Trophoblast cell (in vitro differentiated cells and primary cell): ENCODE data around the gene SMPD3.

ENCODE experiments used
- DNase-seq, 2 donors: peaks; one replicate each; pipeline ENCODE4 v3.0.0-alpha.2; 2016
- H2AFZ ChIP-seq: 2 replicates; pipeline ENCODE4 v1.6.1; 2013; ENCODE audit warnings: low read length, moderate library complexity, mild to moderate bottlenecking; ENCODE audit not compliant: insufficient read depth, poor library complexity
- H2AK5ac ChIP-seq: 2 replicates; pipeline ENCODE4 v1.6.1; 2013; ENCODE audit warnings: mild to moderate bottlenecking, low read length
- H2BK120ac ChIP-seq: 2 replicates; pipeline ENCODE4 v1.6.1; 2013; ENCODE audit warnings: low read length, mild to moderate bottlenecking, moderate library complexity; ENCODE audit not compliant: insufficient read depth, poor library complexity
- H2BK12ac ChIP-seq: 2 replicates; pipeline ENCODE4 v1.6.1; 2013; ENCODE audit warnings: mild to moderate bottlenecking, low read length, moderate library complexity
- H2BK5ac ChIP-seq: 2 replicates; pipeline ENCODE4 v1.6.1; 2013; ENCODE audit warnings: low read length, low read depth, moderate library complexity, mild to moderate bottlenecking; ENCODE audit not compliant: poor library complexity
- H3K14ac ChIP-seq: 2 replicates; pipeline ENCODE4 v1.6.1; 2013; ENCODE audit warnings: mild to moderate bottlenecking, low read length
- H3K18ac ChIP-seq: 2 replicates; pipeline ENCODE4 v1.6.1; 2013; ENCODE audit warnings: mild to moderate bottlenecking, low read length
- H3K23ac ChIP-seq: 2 replicates; pipeline ENCODE4 v1.6.1; 2013; ENCODE audit warnings: low read length
- H3K27ac ChIP-seq: 2 replicates; pipeline ENCODE4 v1.5.1; 2013; ENCODE audit warnings: low read depth, mild to moderate bottlenecking, inconsistent platforms, low read length, moderate library complexity
- H3K27me3 ChIP-seq: 2 replicates; pipeline ENCODE4 v1.6.1; 2013; ENCODE audit warnings: inconsistent platforms, mild to moderate bottlenecking, low read length, moderate library complexity; ENCODE audit not compliant: insufficient read depth
- H3K36me3 ChIP-seq, 2 experiments: 1 replicate in 1 of 2; 2 replicates in 1 of 2; pipeline ENCODE4 v1.6.1; 2013; ENCODE audit warnings: low read length in 2 of 2, mild to moderate bottlenecking in 2 of 2, moderate library complexity in 1 of 2; ENCODE audit not compliant: insufficient read depth in 2 of 2, control insufficient read depth in 1 of 2
- H3K4ac ChIP-seq: 2 replicates; pipeline ENCODE4 v1.6.1; 2013; ENCODE audit warnings: low read depth, mild to moderate bottlenecking, low read length, moderate library complexity
- H3K4me1 ChIP-seq, 2 experiments: 1 replicate in 1 of 2; 2 replicates in 1 of 2; pipeline ENCODE4 v1.6.1; 2013; ENCODE audit warnings: low read length in 2 of 2, mild to moderate bottlenecking in 2 of 2, moderate library complexity in 1 of 2; ENCODE audit not compliant: insufficient read depth in 2 of 2, control insufficient read depth in 1 of 2
- H3K4me2 ChIP-seq: 2 replicates; pipeline ENCODE4 v1.6.1; 2013; ENCODE audit warnings: inconsistent platforms, mild to moderate bottlenecking, low read length, moderate library complexity
- H3K4me3 ChIP-seq: 2 replicates; pipeline ENCODE4 v1.5.1; 2013; ENCODE audit warnings: mild to moderate bottlenecking, low read depth, low read length, inconsistent platforms
- H3K79me1 ChIP-seq: one replicate; pipeline ENCODE4 v1.6.1; 2013; ENCODE audit warnings: low read length
- H3K79me2 ChIP-seq: 2 replicates; pipeline ENCODE4 v1.6.1; 2013; ENCODE audit warnings: low read length, mild to moderate bottlenecking; ENCODE audit not compliant: control insufficient read depth, insufficient read depth, poor library complexity
- H3K9ac ChIP-seq: 2 replicates; pipeline ENCODE4 v1.6.1; 2013; ENCODE audit warnings: mild to moderate bottlenecking, low read length
- H3K9me3 ChIP-seq: 2 replicates; pipeline ENCODE4 v1.6.1; 2013; ENCODE audit warnings: low read depth, mild to moderate bottlenecking, control low read depth, inconsistent platforms, low read length; ENCODE audit not compliant: insufficient read depth
- H4K12ac ChIP-seq: 2 replicates; pipeline ENCODE4 v1.6.1; 2013; ENCODE audit warnings: low read depth, mild to moderate bottlenecking, low read length, moderate library complexity
- H4K8ac ChIP-seq: 2 replicates; pipeline ENCODE4 v1.6.1; 2013; ENCODE audit warnings: low read depth, mild to moderate bottlenecking, low read length, moderate library complexity
- H4K91ac ChIP-seq: one replicate; pipeline ENCODE4 v1.6.1; 2013; ENCODE audit warnings: low read depth, mild to moderate bottlenecking, low read length, moderate library complexity
- WGBS: extraction: QIAGEN DNeasy Blood & Tissue Kit; methylation state at CpG from one replicate; pipeline ENCODE4 v1.1.7; 2013; ENCODE audit warnings: missing lambda C conversion rate; ENCODE audit not compliant: insufficient read length, insufficient coverage; ENCODE audit errors: extremely low coverage; 5-methylcytosine and 5-hydroxymethylcytosine counted together

The SMPD3 gene

DNA sequence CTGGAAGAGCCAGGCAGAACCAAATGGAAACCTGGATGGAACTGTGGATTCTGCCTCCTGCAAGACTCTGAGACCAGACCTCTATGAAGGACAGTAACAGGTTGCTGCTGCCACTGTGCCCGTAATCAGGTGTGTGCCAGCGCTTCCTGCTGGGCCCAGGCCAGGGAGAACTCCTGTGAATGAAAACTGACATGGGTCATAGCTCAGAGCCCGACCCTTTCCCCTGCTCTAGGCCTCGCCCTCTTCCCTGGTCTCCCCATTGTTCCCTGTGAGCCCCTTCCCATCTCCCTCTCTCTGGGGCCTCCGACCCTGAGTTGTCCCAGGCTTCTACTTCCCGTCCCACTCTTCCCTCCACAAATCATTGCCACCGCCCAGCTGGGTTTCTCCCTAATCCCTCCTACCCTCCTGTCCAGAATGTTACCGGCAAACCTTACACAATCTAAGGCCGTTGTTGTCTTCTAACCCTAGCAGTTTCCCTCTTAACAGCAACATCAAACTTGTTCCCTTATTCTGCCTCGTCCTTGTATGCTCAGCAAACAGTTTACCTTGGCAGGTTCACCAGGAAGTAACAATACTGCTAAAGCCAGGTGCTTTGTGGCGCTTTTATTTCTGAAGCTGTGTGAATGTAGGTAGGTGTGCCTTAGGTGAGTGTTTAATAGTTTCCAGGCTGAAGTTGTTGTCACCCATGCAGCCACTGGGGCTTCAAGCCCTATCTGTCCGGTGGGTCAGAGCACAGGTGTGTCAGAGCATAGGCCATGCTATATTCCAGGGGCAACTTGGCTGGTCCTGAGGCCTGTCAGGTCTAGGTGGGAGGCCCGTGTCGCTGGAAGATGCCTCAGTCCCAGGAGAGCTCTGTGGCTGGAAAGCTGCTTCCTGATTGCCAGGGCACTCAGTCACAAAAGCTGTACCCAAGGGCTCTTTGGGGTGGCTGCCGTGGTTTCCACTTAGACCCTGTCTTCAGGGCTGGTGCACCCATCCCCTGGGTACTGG lies 32.0 kb downstream of the SMPD3 start:
- H3K79me1 ChIP-seq: no peaks in the 10 kb centered on the region
- no peak overlapping the region for H2BK5ac ChIP-seq
- H3K23ac ChIP-seq: no peak overlapping the region
- no peak overlapping the region for H2BK12ac ChIP-seq
- no peak overlapping the region for H3K18ac ChIP-seq
- peaks cover 5% of the 10 kb centered on the region for H3K9me3 ChIP-seq
- no peak overlapping the region for H3K4me2 ChIP-seq
- H3K27me3 ChIP-seq: no peaks in the 10 kb centered on the region
- no peaks in the 10 kb centered on the region for H3K36me3 ChIP-seq
- no peak overlapping the region for H3K4ac ChIP-seq
- no peak overlapping the region for H2AK5ac ChIP-seq
- H2BK120ac ChIP-seq: no peak overlapping the region
- no peak overlapping the region for H2AFZ ChIP-seq
- no peak overlapping the region for H3K14ac ChIP-seq
- H3K9ac ChIP-seq: no peak overlapping the region
- no peaks in the 10 kb centered on the region for H3K79me2 ChIP-seq
- no CpG with 5 or more reads among the region's 15 CpGs for WGBS
- no peak overlapping the region for H4K8ac ChIP-seq
- H4K12ac ChIP-seq: no peak overlapping the region
- H4K91ac ChIP-seq: no peak overlapping the region
- DNase-seq: no peak
- no peak overlapping the region for H3K27ac ChIP-seq
- H3K4me3 ChIP-seq: no peak overlapping the region
- H3K4me1 ChIP-seq: no peaks in the 10 kb centered on the region

DNA sequence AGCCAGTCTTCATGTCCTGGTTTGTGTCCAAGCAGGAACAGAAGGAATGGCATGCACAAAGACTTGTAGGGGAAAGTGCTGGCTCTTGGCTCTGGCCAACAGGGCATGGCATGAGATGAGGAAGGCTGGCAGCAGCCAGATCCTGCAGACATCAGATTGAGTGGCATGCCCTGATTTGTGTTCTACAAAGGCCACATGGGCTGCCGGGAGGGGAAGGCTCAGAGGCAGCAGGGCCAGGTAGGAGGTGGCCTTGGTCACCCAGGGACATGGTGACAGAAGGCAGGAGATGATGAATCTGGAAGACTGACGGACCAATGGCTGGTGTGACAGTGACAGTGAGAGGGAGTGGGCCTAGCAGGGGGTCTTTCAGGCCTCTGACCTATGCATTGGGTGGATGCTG lies 33.7 kb downstream of the SMPD3 start:
- no peak overlapping the region for H4K8ac ChIP-seq
- peaks cover 0 to 2% of the 10 kb centered on the region in 2 experiments for H3K4me1 ChIP-seq
- H3K79me1 ChIP-seq: no peaks in the 10 kb centered on the region
- no peak overlapping the region for H3K4me2 ChIP-seq
- no peak overlapping the region for H2BK120ac ChIP-seq
- no CpG with 5 or more reads among the region's 2 CpGs for WGBS
- no peak overlapping the region for H3K23ac ChIP-seq
- H3K9ac ChIP-seq: no peak overlapping the region
- H3K14ac ChIP-seq: no peak overlapping the region
- H3K9me3 ChIP-seq: peaks cover 2% of the 10 kb centered on the region
- no peaks in the 10 kb centered on the region for H3K79me2 ChIP-seq
- H2BK12ac ChIP-seq: no peak overlapping the region
- no peak overlapping the region for H3K27ac ChIP-seq
- H4K91ac ChIP-seq: no peak overlapping the region
- no peak overlapping the region for H3K4ac ChIP-seq
- H4K12ac ChIP-seq: no peak overlapping the region
- H3K18ac ChIP-seq: no peak overlapping the region
- no peak for DNase-seq
- H3K4me3 ChIP-seq: no peak overlapping the region
- no peaks in the 10 kb centered on the region for H3K36me3 ChIP-seq
- H2BK5ac ChIP-seq: no peak overlapping the region
- H2AK5ac ChIP-seq: no peak overlapping the region
- no peaks in the 10 kb centered on the region for H3K27me3 ChIP-seq
- H2AFZ ChIP-seq: no peak overlapping the region

DNA sequence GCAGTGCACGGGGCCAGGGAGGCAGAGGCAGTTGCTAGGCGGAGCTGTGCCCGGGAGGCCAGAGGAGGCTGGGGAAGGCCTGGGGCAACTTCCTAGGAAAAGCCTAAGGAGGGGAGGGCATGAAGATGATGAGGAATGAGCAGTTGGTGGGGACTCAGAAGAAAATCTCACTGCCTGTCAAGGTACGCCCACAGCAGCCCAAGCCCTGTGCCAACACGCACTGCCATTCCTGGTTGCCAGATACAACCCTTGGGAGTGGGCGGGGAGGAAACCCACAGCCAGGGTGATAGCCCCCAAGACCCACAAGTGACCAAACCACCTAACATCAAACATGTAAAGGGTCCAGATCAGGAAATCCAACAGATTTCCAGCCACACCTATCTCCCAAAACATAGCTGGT lies 36.2 kb downstream of the SMPD3 start:
- no peak overlapping the region for H4K91ac ChIP-seq
- no peak overlapping the region for H3K27ac ChIP-seq
- H4K8ac ChIP-seq: no peak overlapping the region
- H2AK5ac ChIP-seq: no peak overlapping the region
- H3K9me3 ChIP-seq: peaks cover 2% of the 10 kb centered on the region
- no peak overlapping the region for H3K14ac ChIP-seq
- H3K36me3 ChIP-seq: no peaks in the 10 kb centered on the region
- no peak overlapping the region for H2BK5ac ChIP-seq
- no peak overlapping the region for H4K12ac ChIP-seq
- no peaks in the 10 kb centered on the region for H3K79me1 ChIP-seq
- H3K9ac ChIP-seq: no peak overlapping the region
- H3K79me2 ChIP-seq: no peaks in the 10 kb centered on the region
- H3K27me3 ChIP-seq: no peaks in the 10 kb centered on the region
- no peak overlapping the region for H2BK120ac ChIP-seq
- no peak overlapping the region for H3K18ac ChIP-seq
- WGBS: no CpG with 5 or more reads among the region's 6 CpGs
- H3K4me2 ChIP-seq: no peak overlapping the region
- H3K4me3 ChIP-seq: no peak overlapping the region
- H3K4me1 ChIP-seq: peaks cover 7 to 10% of the 10 kb centered on the region in 2 experiments
- no peak overlapping the region for H3K4ac ChIP-seq
- no peak for DNase-seq
- no peak overlapping the region for H3K23ac ChIP-seq
- no peak overlapping the region for H2BK12ac ChIP-seq
- H2AFZ ChIP-seq: no peak overlapping the region

DNA sequence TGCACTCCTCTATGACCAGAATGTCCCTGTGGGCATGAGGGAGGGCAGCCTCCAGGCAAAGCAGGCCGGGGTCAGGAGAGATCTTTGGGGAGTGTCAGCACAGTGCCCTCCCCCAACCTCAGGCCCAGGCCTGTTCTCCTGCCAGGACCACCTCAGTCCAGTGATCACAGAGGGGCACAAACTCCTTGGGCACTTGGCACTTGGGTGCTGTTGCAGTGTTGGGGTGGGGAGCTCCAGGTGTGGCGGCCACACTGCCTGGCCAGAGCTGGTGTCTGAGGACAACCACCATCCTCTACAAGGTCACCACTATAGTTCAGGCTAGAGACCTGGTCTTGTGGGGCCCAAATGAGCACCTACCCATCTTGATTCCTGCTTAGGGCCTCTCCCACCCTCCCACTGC lies 37.2 kb downstream of the SMPD3 start:
- Histone ChIP-seq H2BK5ac (no peak overlapping the region), H3K9ac (no peak overlapping the region), H3K79me2 (no peaks in the 10 kb centered on the region), H4K12ac (no peak overlapping the region), H3K18ac (no peak overlapping the region), H4K8ac (no peak overlapping the region), H2BK120ac (no peak overlapping the region), H3K9me3 (peaks cover 2% of the 10 kb centered on the region), H3K36me3 (no peaks in the 10 kb centered on the region), H3K79me1 (no peaks in the 10 kb centered on the region), H3K27me3 (no peaks in the 10 kb centered on the region), H3K4me3 (no peak overlapping the region), H3K27ac (no peak overlapping the region), H4K91ac (no peak overlapping the region), H3K23ac (no peak overlapping the region), H3K14ac (no peak overlapping the region), H3K4me1 (peaks cover 12 to 15% of the 10 kb centered on the region in 2 experiments), H3K4ac (no peak overlapping the region), H2AK5ac (no peak overlapping the region), H3K4me2 (no peak overlapping the region), H2BK12ac (no peak overlapping the region), H2AFZ (no peak overlapping the region)
- no CpG with 5 or more reads among the region's 2 CpGs for WGBS
- DNase-seq: no peak
